ENCODE measurements around the gene PLAC1.

Gene PLAC1

DNA sequence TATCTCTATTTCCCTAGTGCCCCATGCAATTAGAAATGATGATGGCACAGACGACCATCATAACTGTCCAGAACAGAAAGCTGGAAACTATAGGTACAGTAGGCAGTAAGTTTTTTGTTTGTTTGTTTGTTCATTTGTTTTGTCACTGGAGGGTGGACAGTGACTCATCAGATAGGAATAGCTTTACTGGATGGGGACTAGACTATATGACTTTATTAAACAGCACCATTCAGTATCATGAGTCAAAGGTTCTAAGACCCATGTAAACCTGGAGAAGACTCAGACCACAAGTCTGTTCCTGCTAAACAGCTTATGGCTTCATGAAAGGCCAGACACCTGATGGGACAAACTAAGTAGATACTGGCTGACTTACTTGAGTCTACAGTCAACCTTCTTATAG is 38.4 kb downstream of the PLAC1 start:
- TF ChIP-seq, protein P1, sequence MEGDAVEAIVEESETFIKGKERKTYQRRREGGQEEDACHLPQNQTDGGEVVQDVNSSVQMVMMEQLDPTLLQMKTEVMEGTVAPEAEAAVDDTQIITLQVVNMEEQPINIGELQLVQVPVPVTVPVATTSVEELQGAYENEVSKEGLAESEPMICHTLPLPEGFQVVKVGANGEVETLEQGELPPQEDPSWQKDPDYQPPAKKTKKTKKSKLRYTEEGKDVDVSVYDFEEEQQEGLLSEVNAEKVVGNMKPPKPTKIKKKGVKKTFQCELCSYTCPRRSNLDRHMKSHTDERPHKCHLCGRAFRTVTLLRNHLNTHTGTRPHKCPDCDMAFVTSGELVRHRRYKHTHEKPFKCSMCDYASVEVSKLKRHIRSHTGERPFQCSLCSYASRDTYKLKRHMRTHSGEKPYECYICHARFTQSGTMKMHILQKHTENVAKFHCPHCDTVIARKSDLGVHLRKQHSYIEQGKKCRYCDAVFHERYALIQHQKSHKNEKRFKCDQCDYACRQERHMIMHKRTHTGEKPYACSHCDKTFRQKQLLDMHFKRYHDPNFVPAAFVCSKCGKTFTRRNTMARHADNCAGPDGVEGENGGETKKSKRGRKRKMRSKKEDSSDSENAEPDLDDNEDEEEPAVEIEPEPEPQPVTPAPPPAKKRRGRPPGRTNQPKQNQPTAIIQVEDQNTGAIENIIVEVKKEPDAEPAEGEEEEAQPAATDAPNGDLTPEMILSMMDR (IDR thresholded peaks at IDR 0.05; ENCODE audit: low read depth, low read length, missing control alignments) = no peak
- DNase-seq (ENCODE audit: extremely low read depth, low read depth) = no peak
- no peak overlapping the region for H3K4me3 ChIP-seq (replicated peaks; ENCODE audit: low read depth, low read length)

DNA sequence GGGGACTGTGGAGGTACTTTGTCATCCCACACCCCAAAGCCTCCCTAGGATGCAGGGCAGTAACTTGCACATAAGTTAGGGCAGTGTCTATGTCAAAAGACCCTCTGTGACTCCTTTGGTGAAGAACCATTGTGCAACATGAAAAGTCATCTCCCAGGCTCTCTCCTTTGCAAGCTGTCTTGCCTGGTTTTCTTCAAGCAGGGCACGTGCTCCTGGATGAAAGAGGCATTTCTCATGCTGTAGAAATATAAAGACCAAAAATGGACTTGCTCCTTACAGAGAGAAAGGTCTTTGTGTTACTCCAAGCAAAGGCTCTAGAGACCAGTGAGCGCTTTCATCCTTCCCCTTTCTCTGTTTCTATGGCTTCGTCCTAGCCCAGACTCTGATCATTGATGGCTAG is 44.9 kb downstream of the PLAC1 start:
- no peak overlapping the region for H3K4me3 ChIP-seq (replicated peaks; ENCODE audit: low read depth, low read length)
- TF ChIP-seq, protein P1 (IDR thresholded peaks at IDR 0.05; ENCODE audit: low read depth, low read length, missing control alignments) = no peak
- no peak for DNase-seq (ENCODE audit: extremely low read depth, low read depth)

DNA sequence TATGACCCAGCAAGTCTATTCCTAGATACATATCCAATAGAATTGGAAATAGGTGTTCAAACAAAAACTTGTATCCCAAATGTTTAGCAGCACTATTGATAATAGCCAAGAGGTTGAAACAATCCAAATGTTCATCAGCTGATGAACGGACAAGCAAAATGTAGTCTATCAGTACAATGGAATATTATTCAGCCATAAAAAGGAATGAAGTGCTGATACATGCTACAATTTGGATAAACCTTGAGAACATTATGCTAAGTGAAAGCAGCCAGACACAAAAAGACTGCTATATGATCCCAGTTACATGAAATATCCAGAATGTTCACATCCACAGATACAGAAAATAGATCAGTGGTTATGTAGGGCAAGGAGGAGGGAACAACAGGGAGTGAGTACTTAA is 50.1 kb downstream of the PLAC1 start:
- H3K4me3 ChIP-seq (replicated peaks; ENCODE audit: low read depth, low read length) = no peak overlapping the region
- TF ChIP-seq, protein P1 (IDR thresholded peaks at IDR 0.05; ENCODE audit: low read depth, low read length, missing control alignments) = no peak
- DNase-seq (ENCODE audit: extremely low read depth, low read depth) = no peak

DNA sequence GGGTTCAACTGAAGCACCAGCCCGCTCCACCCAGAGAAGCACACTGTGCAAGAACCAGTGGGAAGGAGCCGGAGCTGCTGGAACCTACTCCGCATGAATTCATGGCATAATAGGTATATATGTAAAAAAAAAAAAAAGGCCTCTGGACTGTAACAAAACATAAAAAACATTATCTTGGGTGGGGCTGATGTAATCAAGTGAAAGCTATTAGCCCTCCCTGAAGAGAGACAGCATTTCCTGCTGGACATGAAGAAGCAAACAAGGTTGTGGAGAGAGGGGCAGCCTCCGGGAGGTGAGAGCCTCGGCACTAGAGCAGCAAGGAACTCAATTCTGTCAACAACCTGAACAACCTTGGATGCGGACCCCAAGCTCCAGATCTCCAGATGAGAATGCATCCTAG is 50.7 kb downstream of the PLAC1 start:
- no peak overlapping the region for H3K4me3 ChIP-seq (replicated peaks; ENCODE audit: low read depth, low read length)
- TF ChIP-seq, protein P1 (IDR thresholded peaks at IDR 0.05; ENCODE audit: low read depth, low read length, missing control alignments) = no peak
- DNase-seq (ENCODE audit: extremely low read depth, low read depth) = no peak

DNA sequence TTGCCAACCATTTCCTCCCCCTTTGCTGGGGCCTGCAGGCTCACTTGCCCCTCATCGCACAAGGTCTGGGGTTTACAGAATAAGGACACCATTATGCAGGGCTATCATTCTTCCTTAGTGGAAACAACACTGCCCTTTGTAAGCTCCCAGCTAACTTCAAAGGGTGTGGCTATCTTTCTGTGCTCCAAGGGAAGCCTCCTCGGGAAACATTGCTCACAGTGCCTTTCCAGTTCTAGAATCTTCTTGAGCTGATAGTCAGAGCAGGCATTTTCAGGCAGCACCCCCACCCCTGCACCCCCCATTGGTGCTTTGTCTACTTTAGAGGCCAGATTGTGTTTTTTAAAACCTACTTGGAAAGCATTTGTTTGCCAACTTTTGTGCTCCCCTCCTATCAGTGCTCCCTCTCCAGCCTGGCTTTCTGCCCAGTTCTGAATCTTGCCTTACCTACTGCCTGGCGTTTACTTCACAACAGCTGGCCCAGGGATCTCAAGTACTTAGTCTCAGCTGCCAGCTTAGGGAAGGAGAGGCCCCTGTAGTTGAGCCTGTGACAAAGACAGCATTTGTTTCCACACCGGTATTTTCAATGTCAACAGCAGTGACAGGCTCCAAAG is 53.5 kb downstream of the PLAC1 start:
- TF ChIP-seq, protein P1 (IDR thresholded peaks at IDR 0.05; ENCODE audit: low read depth, low read length, missing control alignments) = no peak
- DNase-seq (ENCODE audit: extremely low read depth, low read depth) = no peak

DNA sequence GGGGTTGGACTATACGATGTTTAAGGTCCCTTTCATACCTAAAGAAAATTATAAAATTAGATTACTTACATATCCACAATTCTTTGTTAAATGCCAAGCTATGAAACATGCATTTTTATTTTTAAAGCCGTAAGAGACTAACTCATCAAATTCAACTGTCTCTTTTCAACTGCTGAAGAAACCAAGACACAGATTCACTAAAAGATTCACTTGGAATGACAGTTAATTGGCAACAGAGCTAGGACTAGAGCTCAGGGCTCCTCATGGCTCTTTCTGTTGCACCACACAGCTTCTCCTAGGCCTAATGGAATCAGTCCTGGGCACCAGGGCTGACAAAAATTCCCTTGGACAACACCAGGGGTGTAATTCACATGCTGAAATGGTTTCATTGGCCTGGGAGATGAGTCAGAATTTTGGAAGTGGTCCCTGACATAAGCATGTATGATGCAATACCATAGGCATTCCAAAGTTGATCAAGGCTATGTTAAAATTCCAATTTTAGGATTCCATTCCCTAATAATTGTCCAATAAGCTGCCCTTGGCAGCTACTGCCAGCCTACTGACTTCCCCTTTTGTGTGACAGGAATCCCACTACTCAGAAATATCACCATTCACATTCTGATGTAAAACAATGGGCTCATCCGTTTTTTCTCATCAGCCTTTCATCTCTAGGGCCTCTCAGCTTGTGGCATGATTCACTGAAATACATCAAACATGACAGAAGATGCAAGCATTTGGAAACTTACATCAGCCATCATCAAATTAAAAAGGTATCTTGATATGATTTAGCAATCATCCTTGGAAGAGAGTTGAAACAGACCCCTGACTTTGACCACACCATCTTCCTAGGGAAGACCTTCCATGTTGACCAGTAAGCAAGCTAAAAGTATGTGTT is 54.2 kb downstream of the PLAC1 start:
- H3K4me3 ChIP-seq (replicated peaks; ENCODE audit: low read depth, low read length) = no peak overlapping the region
- TF ChIP-seq, protein P1 (IDR thresholded peaks at IDR 0.05; ENCODE audit: low read depth, low read length, missing control alignments) = peak; percentile 9
- DNase-seq (ENCODE audit: extremely low read depth, low read depth) = peak; percentile 81

More for the DNA sequence above, 53.5 kb downstream of the PLAC1 start:
- H3K4me3 ChIP-seq (replicated peaks; ENCODE audit: low read depth, low read length) = no peak overlapping the region
